Calu3 (cell line): ENCODE results near the gene KRT86. TPM values are rescaled to one million over a fixed set of nuclear protein-coding genes. Genes with fewer than 3 reads are reported as not detected.
"Not testable (repeated sequence)": the region's sequence is repeated elsewhere in the genome, so short reads cannot be mapped to it uniquely, and the experiment has no call there.

ENCODE experiments used
- BruUV-seq: library from RNA; stranded (reverse); fragments of 400-500 nt; replicated peaks from 2 replicates; lab custom pipeline; 2021; lab: Mats Ljungman, UMichigan
- CTCF ChIA-PET: fragments of 300-600 bp; sonication (Branson Sonifier 250); formaldehyde crosslinking; loops from one replicate; lab custom pipeline; 2022; ENCODE audit warnings: antibody characterized with exemption; lab: Charles Lee
- DNase-seq: peaks from one replicate; pipeline ENCODE4 v3.0.0; 2022
- H3K27ac Mint-ChIP-seq: one replicate; pipeline ENCODE4 v1.8.0; 2022; ENCODE audit warnings: mixed read lengths; ENCODE audit not compliant: unreplicated experiment
- H3K27me3 Mint-ChIP-seq: one replicate; pipeline ENCODE4 v1.8.0; 2022; ENCODE audit warnings: mixed read lengths; ENCODE audit not compliant: unreplicated experiment
- H3K36me3 Mint-ChIP-seq: one replicate; pipeline ENCODE4 v1.8.0; 2022; ENCODE audit warnings: mild to moderate bottlenecking, moderate library complexity, mixed read lengths; ENCODE audit not compliant: insufficient read depth, unreplicated experiment
- H3K4me1 Mint-ChIP-seq: one replicate; pipeline ENCODE4 v1.8.0; 2022; ENCODE audit warnings: mild to moderate bottlenecking, low read depth, mixed read lengths; ENCODE audit not compliant: unreplicated experiment
- H3K4me3 Mint-ChIP-seq: one replicate; pipeline ENCODE4 v1.8.0; 2022; ENCODE audit warnings: mild to moderate bottlenecking, low read depth, moderate library complexity, mixed read lengths; ENCODE audit not compliant: unreplicated experiment
- H3K9me3 Mint-ChIP-seq: one replicate; pipeline ENCODE4 v1.8.0; 2022; ENCODE audit warnings: low read depth, mixed read lengths; ENCODE audit not compliant: unreplicated experiment
- CTCF ChIP-seq: fragments of 200-600 bp; IDR thresholded peaks from one replicate; pipeline ENCODE4 v1.8.0; 2022; ENCODE audit warnings: antibody characterized with exemption; ENCODE audit not compliant: unreplicated experiment
- intact Hi-C: fragments of 100-400 bp; cut with micrococcal nuclease; formaldehyde crosslinking; loops from one replicate; pipeline ENCODE4 v1.10.0; 2022; ENCODE audit not compliant: unreplicated experiment
- total RNA-seq: library from RNA; stranded (reverse); gene quantifications from 2 replicates; pipeline ENCODE4 v1.2.3, GENCODE V29; 2022

KRT86 gene
- total RNA-seq, 1 experiment from 2014 or later = 3.6 TPM

GRCh38 chr12:52236386-52237050 is 37.9 kb upstream of the KRT86 start:
- peak overlapping the region; percentile 85 for H3K4me3 Mint-ChIP-seq
- peaks cover 98% of the 10 kb centered on the region for H3K36me3 Mint-ChIP-seq
- DNase-seq = no peak
- no TSS peak for BruUV-seq
- no peak for TF ChIP-seq CTCF
- H3K27ac Mint-ChIP-seq = peak overlapping the region; percentile 97
- H3K9me3 Mint-ChIP-seq = no peaks in the 10 kb centered on the region
- no peaks in the 10 kb centered on the region for H3K27me3 Mint-ChIP-seq
- CTCF ChIA-PET = interaction anchor here (0.6 to 1.9 kb wide), 2 partner anchors 15 to 42 kb away, joined by 5 to 7 read pairs; no protein-coding TSS in a partner anchor
- peaks cover 53% of the 10 kb centered on the region for H3K4me1 Mint-ChIP-seq
- intact Hi-C loops = loop anchor here (10.0 kb wide), 1 partner anchor 48 kb away; no protein-coding TSS in a partner anchor

DNA sequence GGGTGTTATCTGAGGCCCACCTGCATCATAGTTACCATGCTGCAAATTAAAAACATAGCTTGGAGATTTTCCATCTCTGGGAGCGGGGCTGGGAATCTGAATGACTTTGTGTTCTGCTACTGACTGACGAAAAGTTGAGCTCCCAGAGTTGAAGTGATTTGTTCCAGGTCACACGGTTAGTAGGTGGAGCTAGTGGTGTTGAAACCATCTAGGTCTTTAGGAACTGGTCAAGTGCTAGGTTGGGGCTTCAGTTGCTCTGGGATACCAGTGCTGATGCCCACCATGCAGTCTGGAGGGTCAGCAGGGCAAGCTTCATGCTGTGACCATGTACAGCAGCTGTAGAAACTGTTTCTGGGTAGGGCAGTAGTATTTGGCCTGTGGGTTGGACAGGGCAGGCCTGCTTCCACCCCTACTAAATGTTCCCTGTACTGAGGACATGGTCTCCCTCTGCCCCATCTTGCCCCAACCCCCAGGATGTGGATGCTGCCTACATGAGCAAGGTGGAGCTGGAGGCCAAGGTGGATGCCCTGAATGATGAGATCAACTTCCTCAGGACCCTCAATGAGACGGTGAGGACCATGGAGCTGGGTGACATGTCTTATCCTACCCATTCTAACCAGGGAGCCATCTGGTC is 36.1 kb upstream of the KRT86 start:
- H3K27ac Mint-ChIP-seq = peak overlapping the region; percentile 97
- H3K4me1 Mint-ChIP-seq = peaks cover 44% of the 10 kb centered on the region
- peaks cover 98% of the 10 kb centered on the region for H3K36me3 Mint-ChIP-seq

DNA sequence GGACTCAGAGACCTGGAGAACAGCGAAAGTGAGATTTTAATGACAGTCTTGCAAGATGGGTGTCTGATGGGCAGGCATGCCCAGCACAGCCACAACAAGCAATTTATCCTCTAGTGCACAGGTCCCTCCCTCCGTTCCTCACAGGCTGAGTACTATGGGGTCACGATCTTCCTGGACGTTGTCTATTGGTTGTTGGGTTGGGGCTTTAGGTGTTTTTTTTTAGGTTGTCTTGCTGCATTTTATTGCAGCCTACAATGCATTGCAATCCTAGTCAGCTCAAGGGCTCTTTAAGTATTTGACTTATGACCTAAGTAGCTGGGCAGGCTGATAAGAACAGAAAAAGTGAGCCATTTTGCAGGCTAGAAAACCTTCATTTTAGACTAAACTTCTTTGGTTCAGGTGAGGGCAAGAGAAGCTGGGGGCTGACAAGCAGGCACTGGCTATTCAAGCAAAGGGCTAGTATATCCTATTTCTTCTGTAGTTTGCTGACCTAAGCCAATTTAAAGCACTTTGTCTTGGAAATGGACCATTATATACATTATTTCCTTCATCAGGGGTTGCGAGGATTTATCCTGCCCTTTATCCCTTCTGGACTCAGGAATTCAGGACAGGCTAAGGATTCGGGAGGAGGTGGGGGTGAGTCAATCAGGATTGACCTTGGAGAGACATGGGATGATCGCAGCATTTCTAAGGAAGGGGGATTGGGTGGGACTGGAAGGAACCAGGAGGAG is 35.4 kb upstream of the KRT86 start:
- no peak for TF ChIP-seq CTCF
- H3K27ac Mint-ChIP-seq = peak overlapping the region; percentile 97
- H3K4me1 Mint-ChIP-seq = peaks cover 52% of the 10 kb centered on the region
- peaks cover 98% of the 10 kb centered on the region for H3K36me3 Mint-ChIP-seq
- H3K27me3 Mint-ChIP-seq = no peaks in the 10 kb centered on the region
- no peak for DNase-seq
- intact Hi-C loops = loop anchor here (10.0 kb wide), 1 partner anchor 46 kb away; no protein-coding TSS in a partner anchor
- CTCF ChIA-PET = no interaction called here
- H3K9me3 Mint-ChIP-seq = no peaks in the 10 kb centered on the region
- peak overlapping the region; percentile 85 for H3K4me3 Mint-ChIP-seq
- BruUV-seq = no TSS peak

More for the DNA sequence above, 36.1 kb upstream of the KRT86 start:
- CTCF ChIA-PET = interaction anchor here (1.9 kb wide), 1 partner anchor 17 kb away, joined by 7 read pairs; no protein-coding TSS in a partner anchor
- no TSS peak for BruUV-seq
- intact Hi-C loops = loop anchor here (10.0 kb wide), 1 partner anchor 46 kb away; no protein-coding TSS in a partner anchor
- peak overlapping the region; percentile 85 for H3K4me3 Mint-ChIP-seq
- H3K9me3 Mint-ChIP-seq = no peaks in the 10 kb centered on the region
- peak; percentile 6 for DNase-seq
- no peaks in the 10 kb centered on the region for H3K27me3 Mint-ChIP-seq
- no peak for TF ChIP-seq CTCF

DNA sequence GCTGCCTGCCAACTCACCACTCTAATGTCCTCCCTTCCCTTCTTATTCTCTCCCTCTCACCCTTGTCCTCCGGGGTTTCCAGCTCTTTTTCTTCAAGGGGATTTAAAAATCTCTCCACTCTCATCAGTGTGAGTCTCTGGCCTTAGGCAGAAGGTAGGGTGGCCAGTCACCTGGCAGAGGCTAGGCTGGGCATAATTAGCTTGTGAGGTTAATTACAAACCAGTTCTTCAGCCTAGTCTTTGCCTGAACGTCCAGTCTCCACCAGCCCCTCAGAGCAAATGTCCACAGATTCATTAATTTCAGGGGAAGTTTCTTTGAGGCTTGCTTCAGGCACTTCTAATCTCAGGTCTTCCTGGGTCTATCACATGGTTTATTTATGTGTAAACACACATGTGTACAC is 34.7 kb upstream of the KRT86 start:
- DNase-seq = no peak

GRCh38 chr12:52240247-52240646 is 34.2 kb upstream of the KRT86 start:
- Mint-ChIP-seq H3K36me3 (peaks cover 98% of the 10 kb centered on the region), H3K4me1 (peaks cover 62% of the 10 kb centered on the region)
- H3K27me3 Mint-ChIP-seq, H3K9me3 Mint-ChIP-seq, BruUV-seq, CTCF ChIA-PET, H3K4me3 Mint-ChIP-seq, DNase-seq, H3K27ac Mint-ChIP-seq: not testable (repeated sequence)
- intact Hi-C loops = loop anchor here (10.0 kb wide), 1 partner anchor 85 kb away; the partner anchor contains the start of gene KRT83

More for the DNA sequence above, 34.7 kb upstream of the KRT86 start:
- CTCF ChIA-PET = no interaction called here
- BruUV-seq = no TSS peak
- H3K9me3 Mint-ChIP-seq = no peaks in the 10 kb centered on the region
- H3K4me3 Mint-ChIP-seq = peak overlapping the region; percentile 85
- intact Hi-C loops = loop anchor here (10.0 kb wide), 2 partner anchors 45 to 85 kb away; partner anchors contain the start of gene KRT83
- no peaks in the 10 kb centered on the region for H3K27me3 Mint-ChIP-seq
- no peak for TF ChIP-seq CTCF
- peaks cover 98% of the 10 kb centered on the region for H3K36me3 Mint-ChIP-seq
- peak overlapping the region; percentile 97 for H3K27ac Mint-ChIP-seq
- H3K4me1 Mint-ChIP-seq = peaks cover 59% of the 10 kb centered on the region
